ENCODE measurements around the gene SRGAP1. TPM values are rescaled to one million over a fixed set of nuclear protein-coding genes. Genes with fewer than 3 reads are reported as not detected.

SRGAP1 gene
- total RNA-seq (2014; rRNA removed; shearing (Covaris generic)) = 0.92 and 0.97 TPM in 2 replicates

GRCh38 chr12:63844391-63845341, at the start of gene SRGAP1:
Gene SRGAP1 (plus strand): TSS chr12:63844700. CDS start chr12:63844817, 117 bp downstream.
- H3K4me3 ChIP-seq (ENCODE audit: insufficient read depth, low read depth, low read length) = peak within 1 kb of the TSS; percentile 68
- H3K27me3 ChIP-seq (ENCODE audit: control insufficient read depth, insufficient read depth, low read length) = peaks cover 8% of the 10 kb centered on the region
- no peaks in the 10 kb centered on the region for H3K36me3 ChIP-seq (replicated peaks; ENCODE audit: control insufficient read depth, insufficient read depth, low read length)
- DNase-seq = peak; percentile 24

GRCh38 chr12:63795032-63795687, 49.3 kb upstream of the SRGAP1 start:
- no peaks in the 10 kb centered on the region for H3K27me3 ChIP-seq (ENCODE audit: control insufficient read depth, insufficient read depth, low read length)
- no peaks in the 10 kb centered on the region; the same call in 1 of the 2 replicates for H3K36me3 ChIP-seq (replicated peaks; ENCODE audit: control insufficient read depth, insufficient read depth, low read length)
- H3K4me3 ChIP-seq (ENCODE audit: insufficient read depth, low read depth, low read length) = no peak overlapping the region
- DNase-seq = no peak

GRCh38 chr12:63795944-63796343, 48.6 kb upstream of the SRGAP1 start:
- Histone ChIP-seq H3K27me3 (ENCODE audit: control insufficient read depth, insufficient read depth, low read length) (no peaks in the 10 kb centered on the region), H3K36me3 (replicated peaks; ENCODE audit: control insufficient read depth, insufficient read depth, low read length) (no peaks in the 10 kb centered on the region; the same call in 1 of the 2 replicates), H3K4me3 (ENCODE audit: insufficient read depth, low read depth, low read length) (no peak overlapping the region)
- DNase-seq = no peak

GRCh38 chr12:63802012-63802608, 42.4 kb upstream of the SRGAP1 start:
- DNase-seq = no peak

GRCh38 chr12:63804746-63805145, 39.8 kb upstream of the SRGAP1 start:
- Histone ChIP-seq H3K4me3 (ENCODE audit: insufficient read depth, low read depth, low read length) (no peak overlapping the region), H3K36me3 (replicated peaks; ENCODE audit: control insufficient read depth, insufficient read depth, low read length) (no peaks in the 10 kb centered on the region; the same call in 1 of the 2 replicates), H3K27me3 (ENCODE audit: control insufficient read depth, insufficient read depth, low read length) (no peaks in the 10 kb centered on the region)
- DNase-seq = no peak

More at GRCh38 chr12:63802012-63802608, 42.4 kb upstream of the SRGAP1 start:
- Histone ChIP-seq H3K4me3 (ENCODE audit: insufficient read depth, low read depth, low read length) (no peak overlapping the region), H3K27me3 (ENCODE audit: control insufficient read depth, insufficient read depth, low read length) (no peaks in the 10 kb centered on the region), H3K36me3 (replicated peaks; ENCODE audit: control insufficient read depth, insufficient read depth, low read length) (no peaks in the 10 kb centered on the region; the same call in 1 of the 2 replicates)

- Histone ChIP-seq H3K27me3 (ENCODE audit: control insufficient read depth, insufficient read depth, low read length) (no peaks in the 10 kb centered on the region), H3K4me3 (ENCODE audit: insufficient read depth, low read depth, low read length) (no peak overlapping the region), H3K36me3 (replicated peaks; ENCODE audit: control insufficient read depth, insufficient read depth, low read length) (no peaks in the 10 kb centered on the region; the same call in 1 of the 2 replicates)
- no peak for DNase-seq
Observed at GRCh38 chr12:63805704-63806672, 38.5 kb upstream of the SRGAP1 start.

GRCh38 chr12:63808631-63809030, 35.9 kb upstream of the SRGAP1 start:
- no peaks in the 10 kb centered on the region for H3K27me3 ChIP-seq (ENCODE audit: control insufficient read depth, insufficient read depth, low read length)
- DNase-seq = no peak
- H3K4me3 ChIP-seq (ENCODE audit: insufficient read depth, low read depth, low read length) = no peak overlapping the region
- H3K36me3 ChIP-seq (replicated peaks; ENCODE audit: control insufficient read depth, insufficient read depth, low read length) = no peaks in the 10 kb centered on the region; the same call in 1 of the 2 replicates

- Histone ChIP-seq H3K4me3 (ENCODE audit: insufficient read depth, low read depth, low read length) (no peak overlapping the region), H3K27me3 (ENCODE audit: control insufficient read depth, insufficient read depth, low read length) (no peaks in the 10 kb centered on the region), H3K36me3 (replicated peaks; ENCODE audit: control insufficient read depth, insufficient read depth, low read length) (no peaks in the 10 kb centered on the region; the same call in 1 of the 2 replicates)
- DNase-seq = no peak
Observed at GRCh38 chr12:63809566-63809965, 34.9 kb upstream of the SRGAP1 start.

GRCh38 chr12:63811334-63811733, 33.2 kb upstream of the SRGAP1 start:
- no peak overlapping the region for H3K4me3 ChIP-seq (ENCODE audit: insufficient read depth, low read depth, low read length)
- no peaks in the 10 kb centered on the region for H3K27me3 ChIP-seq (ENCODE audit: control insufficient read depth, insufficient read depth, low read length)

GRCh38 chr12:63811755-63812154, 32.7 kb upstream of the SRGAP1 start:
- Histone ChIP-seq H3K4me3 (ENCODE audit: insufficient read depth, low read depth, low read length) (no peak overlapping the region), H3K27me3 (ENCODE audit: control insufficient read depth, insufficient read depth, low read length) (no peaks in the 10 kb centered on the region), H3K36me3 (replicated peaks; ENCODE audit: control insufficient read depth, insufficient read depth, low read length) (no peaks in the 10 kb centered on the region; the same call in 1 of the 2 replicates)
- DNase-seq = no peak

More at GRCh38 chr12:63811334-63811733, 33.2 kb upstream of the SRGAP1 start:
- H3K36me3 ChIP-seq (replicated peaks; ENCODE audit: control insufficient read depth, insufficient read depth, low read length) = no peaks in the 10 kb centered on the region; the same call in 1 of the 2 replicates
- DNase-seq = no peak

- H3K27me3 ChIP-seq (ENCODE audit: control insufficient read depth, insufficient read depth, low read length) = no peaks in the 10 kb centered on the region
- no peaks in the 10 kb centered on the region for H3K36me3 ChIP-seq (replicated peaks; ENCODE audit: control insufficient read depth, insufficient read depth, low read length)
- DNase-seq = no peak
- H3K4me3 ChIP-seq (ENCODE audit: insufficient read depth, low read depth, low read length) = no peak overlapping the region
Observed at GRCh38 chr12:63814146-63814772, 30.2 kb upstream of the SRGAP1 start.

GRCh38 chr12:63815482-63815852, 29.0 kb upstream of the SRGAP1 start:
- DNase-seq = no peak
- H3K36me3 ChIP-seq (replicated peaks; ENCODE audit: control insufficient read depth, insufficient read depth, low read length) = no peaks in the 10 kb centered on the region
- no peaks in the 10 kb centered on the region for H3K27me3 ChIP-seq (ENCODE audit: control insufficient read depth, insufficient read depth, low read length)
- no peak overlapping the region for H3K4me3 ChIP-seq (ENCODE audit: insufficient read depth, low read depth, low read length)

- Histone ChIP-seq H3K36me3 (replicated peaks; ENCODE audit: control insufficient read depth, insufficient read depth, low read length) (no peaks in the 10 kb centered on the region), H3K4me3 (ENCODE audit: insufficient read depth, low read depth, low read length) (no peak overlapping the region), H3K27me3 (ENCODE audit: control insufficient read depth, insufficient read depth, low read length) (no peaks in the 10 kb centered on the region)
- no peak for DNase-seq
Observed at GRCh38 chr12:63816031-63816430, 28.5 kb upstream of the SRGAP1 start.

All from H7 (cell line).